Stimulated activated CD8-positive, alpha-beta memory T cell treated with anti-CD3 and anti-CD28 coated beads, Interleukin-2, amount 100 ng/mL, for 48 hours (primary cell): ENCODE measurements around the gene VTCN1.

Experiments
- DNase-seq, 2 donors: peaks; one replicate each; pipeline ENCODE4 v3.0.0-alpha.2; 2020; ENCODE audit warnings: low read depth in 2 of 2

VTCN1 gene

DNA sequence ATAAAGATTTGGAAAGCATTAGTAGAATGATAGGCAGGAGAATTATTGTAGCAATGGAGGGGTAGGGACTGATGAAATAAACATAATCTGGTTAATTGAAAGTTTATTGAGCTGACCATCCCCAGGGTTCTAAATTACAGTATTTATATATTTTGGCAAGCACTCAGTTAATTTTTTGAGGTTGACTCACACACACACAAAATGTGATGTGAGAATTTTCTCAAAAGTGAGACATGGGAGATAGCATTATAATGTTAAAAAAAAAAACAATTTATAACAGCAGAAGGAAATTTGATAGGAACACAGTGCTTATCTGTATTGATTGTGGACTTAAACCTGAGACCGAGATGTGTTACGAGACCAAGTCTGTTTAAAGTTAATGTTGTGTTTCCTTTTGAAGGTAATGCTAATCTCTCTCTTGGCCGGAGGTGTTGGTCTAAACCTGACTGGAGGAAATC lies 113.7 kb downstream of the VTCN1 start:
- no peak for DNase-seq

DNA sequence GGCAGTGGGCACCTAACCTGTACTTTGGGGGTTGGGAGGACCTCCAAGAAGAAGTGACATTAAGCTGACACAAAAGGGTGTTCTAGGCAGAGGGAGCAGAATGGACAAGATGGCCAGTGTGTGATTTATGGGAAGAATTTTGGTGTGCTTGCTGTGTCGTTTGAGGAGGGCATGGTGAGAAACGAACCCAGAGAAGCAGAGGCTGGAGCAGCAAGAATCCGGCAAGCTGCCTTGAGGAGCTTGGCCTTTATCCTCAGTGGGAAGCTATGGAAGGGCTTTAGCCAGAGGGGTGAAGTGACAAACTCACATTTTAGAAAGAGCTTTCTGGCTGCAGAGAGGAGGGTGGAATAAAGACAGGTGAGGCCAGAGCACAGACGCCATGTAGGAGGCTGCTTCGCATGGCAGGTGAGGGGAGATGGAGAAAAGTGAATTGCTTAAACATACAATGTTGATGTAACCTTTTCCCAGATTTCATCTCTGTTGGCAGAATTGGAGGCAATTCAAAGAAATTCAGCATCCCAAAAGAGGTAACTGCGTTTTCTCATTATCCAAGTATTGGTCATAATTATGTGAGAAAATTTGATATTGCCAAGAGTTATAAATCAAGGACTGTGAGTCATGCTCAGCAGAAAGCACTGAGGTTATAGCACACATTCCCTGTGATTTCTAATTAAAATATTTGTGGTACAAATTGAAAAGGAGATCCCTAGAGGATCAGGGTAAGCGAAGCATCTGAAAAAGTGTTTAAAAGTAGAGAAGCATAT lies 115.7 kb downstream of the VTCN1 start:
- no peak for DNase-seq

DNA sequence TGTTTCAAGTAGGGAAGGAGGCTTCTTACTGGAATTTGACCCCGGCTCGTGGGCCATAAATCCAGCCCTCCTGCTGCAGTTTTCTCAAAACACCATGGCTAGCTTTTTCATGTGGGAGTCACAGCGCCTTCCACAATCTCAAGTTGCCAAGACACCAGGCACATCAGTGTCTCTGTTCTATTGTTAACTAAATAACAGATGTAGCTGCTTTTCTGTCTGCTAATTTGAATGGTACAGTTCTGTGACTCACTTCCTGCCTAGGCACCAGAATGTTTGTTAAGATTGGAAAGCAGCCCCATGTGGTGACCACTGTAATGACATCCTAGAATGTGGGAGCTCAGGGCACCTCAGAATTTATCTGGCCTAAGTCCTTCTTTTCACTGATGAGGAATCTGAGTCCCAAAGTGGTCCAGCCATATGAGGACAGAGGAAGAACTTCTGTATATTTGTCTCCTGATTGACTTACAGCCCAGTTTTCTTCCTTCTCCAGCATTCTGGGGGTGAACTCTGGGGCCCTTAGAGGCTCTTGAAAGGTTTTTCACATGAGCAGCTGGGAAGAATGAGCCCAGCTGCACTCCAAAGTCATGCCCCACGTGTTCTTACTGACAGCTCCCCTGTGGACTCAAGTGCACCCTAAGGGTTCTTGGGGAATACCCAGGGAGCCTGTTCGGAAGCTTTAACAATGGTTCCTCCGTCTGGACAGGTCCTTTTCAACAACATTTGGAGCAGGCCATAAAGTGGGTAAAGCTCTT lies 116.7 kb downstream of the VTCN1 start:
- DNase-seq: no peak
